ENCODE measurements around the gene YIPF7. TPM values are rescaled to one million over a fixed set of nuclear protein-coding genes. Genes with fewer than 3 reads are reported as not detected.
A peak's percentile ranks its signal among the peaks of the same experiment; 100 is the strongest.

Gene YIPF7
- polyA plus RNA-seq, 1 of the 3 experiments (the other 2 are of a cell fraction) = not detected

DNA sequence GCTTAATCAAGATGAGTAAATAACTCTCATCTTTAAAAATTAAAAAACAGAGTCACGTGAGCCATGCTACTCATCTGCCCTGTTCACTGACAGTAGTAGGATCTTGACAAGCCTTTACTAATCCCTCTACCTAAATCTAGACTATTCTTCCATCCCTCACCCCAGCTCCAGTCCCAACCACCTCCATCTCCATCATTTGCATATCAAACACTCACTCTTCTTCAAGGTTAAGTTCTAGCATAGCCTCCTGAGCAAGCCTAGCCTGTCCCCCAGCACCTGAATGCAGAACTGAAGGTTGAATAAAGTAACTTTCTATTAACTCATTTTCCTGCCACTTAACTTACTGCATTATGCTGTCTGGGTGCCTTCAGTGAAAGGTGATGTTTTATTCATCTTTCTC lies 72.5 kb downstream of the YIPF7 start:
- Histone ChIP-seq H4K20me1 (ENCODE audit: insufficient read depth) (no peaks in the 10 kb centered on the region), H3K27ac (ENCODE audit: low read depth in 2 of 2, low read length in 1 of 2) (no peak overlapping the region), H3F3A (replicated peaks; ENCODE audit: insufficient read depth) (no peaks in the 10 kb centered on the region), H3K27me3 (ENCODE audit: insufficient read depth) (no peaks in the 10 kb centered on the region), H3K9me2 (no peaks in the 10 kb centered on the region), H3K4me2 (no peak overlapping the region), H3K9me3 (no peaks in the 10 kb centered on the region), H3K4me3 (ENCODE audit: low read depth in 2 of 2, low read length in 1 of 2) (0 out of 4 replicates have a peak overlapping the region, but pooled peaks of 1 of the 2 experiments have one; percentile 2), H3K79me2 (ENCODE audit: insufficient read depth) (no peaks in the 10 kb centered on the region), H3K9ac (no peak overlapping the region), H2AFZ (ENCODE audit: low read depth) (no peak overlapping the region), H3K4me1 (ENCODE audit: control insufficient read depth in 1 of 2, insufficient read depth in 2 of 2, low read depth in 1 of 2, low read length in 1 of 2) (no peaks in the 10 kb centered on the region), H3K36me3 (replicated peaks in 1 of 2; ENCODE audit: control insufficient read depth in 1 of 2, insufficient read depth in 2 of 2, low read length in 1 of 2) (no peaks in the 10 kb centered on the region)
- no peak for TF ChIP-seq POLR2AphosphoS5 (IDR thresholded peaks at IDR 0.05; ENCODE audit: low read depth, low read length)
- TF ChIP-seq RFX5 (IDR thresholded peaks at IDR 0.05; ENCODE audit: low read length) = no peak
- TF ChIP-seq RXRA (IDR thresholded peaks at IDR 0.05; ENCODE audit: borderline replicate concordance, low read depth) = no peak
- TF ChIP-seq YY1 (IDR thresholded peaks at IDR 0.05; ENCODE audit: low read depth) = no peak
- TF ChIP-seq, protein P1, sequence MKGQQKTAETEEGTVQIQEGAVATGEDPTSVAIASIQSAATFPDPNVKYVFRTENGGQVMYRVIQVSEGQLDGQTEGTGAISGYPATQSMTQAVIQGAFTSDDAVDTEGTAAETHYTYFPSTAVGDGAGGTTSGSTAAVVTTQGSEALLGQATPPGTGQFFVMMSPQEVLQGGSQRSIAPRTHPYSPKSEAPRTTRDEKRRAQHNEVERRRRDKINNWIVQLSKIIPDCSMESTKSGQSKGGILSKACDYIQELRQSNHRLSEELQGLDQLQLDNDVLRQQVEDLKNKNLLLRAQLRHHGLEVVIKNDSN (IDR thresholded peaks at IDR 0.05; ENCODE audit: borderline replicate concordance, low read depth) = no peak
- TF ChIP-seq MXI1 (IDR thresholded peaks at IDR 0.05; ENCODE audit: low read depth, low read length) = no peak
- TF ChIP-seq, protein P2, sequence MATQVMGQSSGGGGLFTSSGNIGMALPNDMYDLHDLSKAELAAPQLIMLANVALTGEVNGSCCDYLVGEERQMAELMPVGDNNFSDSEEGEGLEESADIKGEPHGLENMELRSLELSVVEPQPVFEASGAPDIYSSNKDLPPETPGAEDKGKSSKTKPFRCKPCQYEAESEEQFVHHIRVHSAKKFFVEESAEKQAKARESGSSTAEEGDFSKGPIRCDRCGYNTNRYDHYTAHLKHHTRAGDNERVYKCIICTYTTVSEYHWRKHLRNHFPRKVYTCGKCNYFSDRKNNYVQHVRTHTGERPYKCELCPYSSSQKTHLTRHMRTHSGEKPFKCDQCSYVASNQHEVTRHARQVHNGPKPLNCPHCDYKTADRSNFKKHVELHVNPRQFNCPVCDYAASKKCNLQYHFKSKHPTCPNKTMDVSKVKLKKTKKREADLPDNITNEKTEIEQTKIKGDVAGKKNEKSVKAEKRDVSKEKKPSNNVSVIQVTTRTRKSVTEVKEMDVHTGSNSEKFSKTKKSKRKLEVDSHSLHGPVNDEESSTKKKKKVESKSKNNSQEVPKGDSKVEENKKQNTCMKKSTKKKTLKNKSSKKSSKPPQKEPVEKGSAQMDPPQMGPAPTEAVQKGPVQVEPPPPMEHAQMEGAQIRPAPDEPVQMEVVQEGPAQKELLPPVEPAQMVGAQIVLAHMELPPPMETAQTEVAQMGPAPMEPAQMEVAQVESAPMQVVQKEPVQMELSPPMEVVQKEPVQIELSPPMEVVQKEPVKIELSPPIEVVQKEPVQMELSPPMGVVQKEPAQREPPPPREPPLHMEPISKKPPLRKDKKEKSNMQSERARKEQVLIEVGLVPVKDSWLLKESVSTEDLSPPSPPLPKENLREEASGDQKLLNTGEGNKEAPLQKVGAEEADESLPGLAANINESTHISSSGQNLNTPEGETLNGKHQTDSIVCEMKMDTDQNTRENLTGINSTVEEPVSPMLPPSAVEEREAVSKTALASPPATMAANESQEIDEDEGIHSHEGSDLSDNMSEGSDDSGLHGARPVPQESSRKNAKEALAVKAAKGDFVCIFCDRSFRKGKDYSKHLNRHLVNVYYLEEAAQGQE (IDR thresholded peaks at IDR 0.05; ENCODE audit: low read depth, low read length) = no peak
- CTCF ChIA-PET = no interaction called here
- DNase-seq = no peak
- POLR2A ChIA-PET = no interaction called here
- WGBS (ENCODE audit: low lambda C conversion rate) = 4% methylated on average over 1 of the region's 1 CpG

Other genes with a start within 250 kb of the YIPF7 start
- gene KCTD8, start 202.8 kb downstream of the YIPF7 start, polyA plus RNA-seq (2012; rRNA removed) = not detected in 2 replicates
- 6.3 and 8.4 TPM in 2 replicates for gene GUF1, start 26.8 kb upstream of the YIPF7 start, polyA plus RNA-seq (2012; rRNA removed)
- 7.8 and 11.4 TPM in 2 replicates for gene GNPDA2, start 74.9 kb upstream of the YIPF7 start, polyA plus RNA-seq (2012; rRNA removed)